K562 (cell line): Measurements from ENCODE around the gene MMEL1. TPM values are rescaled to one million over a fixed set of nuclear protein-coding genes. Genes with fewer than 3 reads are reported as not detected.
A peak's percentile ranks its signal among the peaks of the same experiment; 100 is the strongest.

Source experiments
- BRD9 ChIP-seq: fragments of 450-650 bp; IDR thresholded peaks from 2 replicates; pipeline ENCODE4 v1.6.1; 2018; ENCODE audit warnings: low read depth; ENCODE audit not compliant: partially characterized antibody
- CREM ChIP-seq: IDR thresholded peaks from 2 replicates; pipeline ENCODE4 v1.6.1; 2014; ENCODE audit warnings: antibody characterized with exemption, low read depth
- ETV1 ChIP-seq: fragments of 450-650 bp; conservative IDR thresholded peaks from 2 replicates; pipeline ENCODE4 v1.6.1; 2016; ENCODE audit warnings: missing genetic modification characterization, control low read depth, low read depth, missing compliant biosample characterization
- HMGN3 ChIP-seq: IDR thresholded peaks from 2 replicates; pipeline ENCODE4 v1.6.1; 2011; ENCODE audit warnings: borderline replicate concordance, low read depth, mild to moderate bottlenecking, mixed read lengths, low read length; ENCODE audit not compliant: insufficient read length; ENCODE audit errors: extremely low read depth
- KDM4B ChIP-seq, 2 experiments: fragments of 450-650 bp in 1 of 2; sonication (generic) in 1 of 2; IDR thresholded peaks; 2 replicates each; pipeline ENCODE4 v1.6.1; 2016 to 2017; ENCODE audit warnings: borderline replicate concordance in 2 of 2, antibody characterized with exemption in 1 of 2, low read depth in 1 of 2, mild to moderate bottlenecking in 1 of 2
- KDM5B ChIP-seq: fragments of 200-600 bp; sonication (generic); IDR thresholded peaks from 2 replicates; pipeline ENCODE4 v1.6.1; 2012; ENCODE audit warnings: low read depth, mild to moderate bottlenecking, moderate library complexity, low read length, control low read depth, inconsistent platforms; ENCODE audit not compliant: insufficient replicate concordance
- L3MBTL2 ChIP-seq: fragments of 450-650 bp; IDR thresholded peaks from 2 replicates; pipeline ENCODE4 v1.6.1; 2016; ENCODE audit warnings: mild to moderate bottlenecking, moderate library complexity
- MTA3 ChIP-seq: fragments of 450-650 bp; formaldehyde crosslinking; IDR thresholded peaks from 2 replicates; pipeline ENCODE4 v1.6.1; 2017; ENCODE audit warnings: mild to moderate bottlenecking, borderline replicate concordance
- NR2F6 ChIP-seq: fragments of 450-650 bp; formaldehyde crosslinking; IDR thresholded peaks from 2 replicates; pipeline ENCODE4 v1.4.0; 2020; ENCODE audit warnings: mild to moderate bottlenecking
- RNF2 ChIP-seq: sonication (generic); IDR thresholded peaks from 2 replicates; pipeline ENCODE4 v1.6.1; 2016
- SAP30 ChIP-seq: fragments of 200-600 bp; sonication (generic); IDR thresholded peaks from 2 replicates; pipeline ENCODE4 v1.6.1; 2012; ENCODE audit warnings: borderline replicate concordance, low read depth, mild to moderate bottlenecking, moderate library complexity, low read length, control low read depth, inconsistent platforms; ENCODE audit not compliant: insufficient read depth, poor library complexity, severe bottlenecking
- SMARCC2 ChIP-seq: fragments of 450-650 bp; IDR thresholded peaks from 2 replicates; pipeline ENCODE4 v1.6.1; 2017; ENCODE audit warnings: antibody characterized with exemption, moderate library complexity, mild to moderate bottlenecking, low read depth
- TEAD2 ChIP-seq: fragments of 450-650 bp; IDR thresholded peaks from 2 replicates; pipeline ENCODE4 v1.6.1; 2016; ENCODE audit warnings: missing genetic modification characterization, control low read depth, missing compliant biosample characterization
- ZEB2 ChIP-seq: fragments of 450-650 bp; IDR thresholded peaks from 2 replicates; pipeline ENCODE4 v1.6.1; 2016
- ZKSCAN1 ChIP-seq: fragments of 150-350 bp; IDR thresholded peaks from 2 replicates; pipeline ENCODE4 v1.6.1; 2016; ENCODE audit warnings: low read depth, low read length
- ZKSCAN8 ChIP-seq: fragments of 200-800 bp; sonication (Bioruptor generic); IDR thresholded peaks from 2 replicates; pipeline ENCODE4 v1.6.1; 2016; ENCODE audit warnings: missing genetic modification characterization, missing compliant biosample characterization
- ZNF41 ChIP-seq: fragments of 250-450 bp; sonication (Bioruptor Pico); conservative IDR thresholded peaks from 2 replicates; pipeline ENCODE4 v1.4.0; 2020; ENCODE audit warnings: mild to moderate bottlenecking
- polyA plus RNA-seq, 8 experiments: library from polyadenylated mRNA; depleted of rRNA in 4 of 8; stranded (reverse) in 5 of 8; unstranded in 3 of 8; fragments of >200 nt; fragmentation: Nextera tagmentation in 2 of 8; fragmentation: Illumina TruSeq in 1 of 8; extraction: Ambion mirVana in 2 of 8; extraction: Trizol in 1 of 8; gene quantifications; 2 replicates each; pipeline versions ENCODE4 v1.2.1 to v1.2.3, GENCODE V29; 2011 to 2014; ENCODE audit warnings: inconsistent platforms in 1 of 8, missing spikeins in 1 of 8
- total RNA-seq, 7 experiments: library from RNA; depleted of rRNA in 6 of 7; stranded (reverse); fragments of >200 nt in 6 of 7; fragmentation: Illumina TruSeq in 2 of 7; extraction: Trizol in 2 of 7; gene quantifications; 2 replicates each; pipeline versions ENCODE4 v1.2.1 to v1.2.3, GENCODE V29; 2011 to 2021; ENCODE audit warnings: low replicate concordance in 1 of 7
- TF ChIP-seq, protein P1 (sequence below), 3 experiments: IDR thresholded peaks in 2 of 3; conservative IDR thresholded peaks in 1 of 3; 2 replicates each; pipeline ENCODE4 v1.5.1; 2011 to 2012; ENCODE audit warnings: low read length in 3 of 3, mild to moderate bottlenecking in 3 of 3, control low read depth in 2 of 3, improper control_type of control experiment in 1 of 3, inconsistent platforms in 1 of 3, low read depth in 1 of 3, mixed read lengths in 1 of 3, moderate library complexity in 1 of 3; ENCODE audit not compliant: insufficient read depth in 2 of 3
- TF ChIP-seq, protein P2 (sequence below), 3 experiments: fragments of 200-800 bp in 1 of 3; fragments of 250-450 bp in 1 of 3; fragments of 450-650 bp in 1 of 3; sonication (Bioruptor Pico) in 1 of 3; sonication (Bioruptor generic) in 1 of 3; formaldehyde crosslinking in 1 of 3; IDR thresholded peaks; 2 replicates each; pipeline versions ENCODE4 v1.6.1 to v1.8.0; 2016 to 2022; ENCODE audit warnings: mild to moderate bottlenecking in 2 of 3, missing genetic modification characterization in 2 of 3, missing compliant biosample characterization in 1 of 3, moderate library complexity in 1 of 3
- TF ChIP-seq, protein P3 (sequence below): fragments of 450-650 bp; formaldehyde crosslinking; IDR thresholded peaks from 2 replicates; pipeline ENCODE4 v1.4.0; 2022; ENCODE audit warnings: missing genetic modification characterization

MMEL1 gene
- total and polyA plus RNA-seq, 9 of the 15 experiments (the other 6 are each of a cell fraction or from before 2014, with no cell fraction given) = not detected

DNA sequence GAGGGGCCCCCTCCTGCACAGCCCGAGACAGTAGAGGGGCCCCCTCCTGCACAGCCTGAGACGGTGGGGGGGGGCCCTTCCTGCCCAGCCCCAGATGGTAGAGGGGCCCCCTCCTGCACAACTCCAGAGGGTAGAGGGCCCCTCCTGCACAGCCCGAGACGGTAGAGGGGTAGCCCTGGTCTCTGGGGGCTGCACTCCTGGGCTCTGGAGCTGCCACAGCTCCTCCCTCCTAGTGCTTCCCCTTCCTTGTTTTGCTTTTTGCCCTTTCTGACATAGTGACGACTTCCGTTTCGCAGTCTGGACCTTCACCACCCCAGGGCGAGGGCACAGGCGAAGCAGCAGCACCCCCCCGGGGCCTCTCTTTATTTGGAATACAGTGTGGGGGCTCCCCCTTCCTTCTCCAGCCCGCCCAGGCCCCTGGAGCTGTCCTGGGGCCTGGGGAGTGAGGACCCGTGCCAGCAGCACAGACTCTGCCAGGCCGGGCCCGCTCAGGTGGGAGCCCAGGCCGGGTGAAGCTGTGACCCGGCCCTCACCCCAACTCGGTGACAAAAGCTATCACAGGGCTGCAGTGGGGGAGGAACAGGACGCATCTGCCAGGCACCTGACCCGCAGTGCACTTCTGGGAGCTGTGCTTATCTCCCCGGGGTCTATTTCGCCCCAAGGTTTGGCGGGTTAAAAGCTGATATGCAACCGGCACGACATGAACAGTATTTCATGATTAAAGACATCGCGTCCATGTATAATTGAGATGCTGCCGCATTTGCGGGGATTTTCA is 47.3 kb downstream of the MMEL1 start (continued):
- TF ChIP-seq, protein P1, sequence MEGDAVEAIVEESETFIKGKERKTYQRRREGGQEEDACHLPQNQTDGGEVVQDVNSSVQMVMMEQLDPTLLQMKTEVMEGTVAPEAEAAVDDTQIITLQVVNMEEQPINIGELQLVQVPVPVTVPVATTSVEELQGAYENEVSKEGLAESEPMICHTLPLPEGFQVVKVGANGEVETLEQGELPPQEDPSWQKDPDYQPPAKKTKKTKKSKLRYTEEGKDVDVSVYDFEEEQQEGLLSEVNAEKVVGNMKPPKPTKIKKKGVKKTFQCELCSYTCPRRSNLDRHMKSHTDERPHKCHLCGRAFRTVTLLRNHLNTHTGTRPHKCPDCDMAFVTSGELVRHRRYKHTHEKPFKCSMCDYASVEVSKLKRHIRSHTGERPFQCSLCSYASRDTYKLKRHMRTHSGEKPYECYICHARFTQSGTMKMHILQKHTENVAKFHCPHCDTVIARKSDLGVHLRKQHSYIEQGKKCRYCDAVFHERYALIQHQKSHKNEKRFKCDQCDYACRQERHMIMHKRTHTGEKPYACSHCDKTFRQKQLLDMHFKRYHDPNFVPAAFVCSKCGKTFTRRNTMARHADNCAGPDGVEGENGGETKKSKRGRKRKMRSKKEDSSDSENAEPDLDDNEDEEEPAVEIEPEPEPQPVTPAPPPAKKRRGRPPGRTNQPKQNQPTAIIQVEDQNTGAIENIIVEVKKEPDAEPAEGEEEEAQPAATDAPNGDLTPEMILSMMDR (IDR thresholded peaks at IDR 0.05 in 2 of 3, conservative IDR thresholded peaks at IDR 0.05 in 1 of 3; ENCODE audit: insufficient read depth in 2 of 3, low read depth in 1 of 3, low read length in 3 of 3) = 0 out of 6 replicates have a peak, but pooled peaks of 1 of the 3 experiments have one; percentile 1
- TF ChIP-seq ETV1 = peak; percentile 32; the same call in 1 of the 2 replicates
- TF ChIP-seq BRD9 = peak; percentile 79
- TF ChIP-seq, protein P2, sequence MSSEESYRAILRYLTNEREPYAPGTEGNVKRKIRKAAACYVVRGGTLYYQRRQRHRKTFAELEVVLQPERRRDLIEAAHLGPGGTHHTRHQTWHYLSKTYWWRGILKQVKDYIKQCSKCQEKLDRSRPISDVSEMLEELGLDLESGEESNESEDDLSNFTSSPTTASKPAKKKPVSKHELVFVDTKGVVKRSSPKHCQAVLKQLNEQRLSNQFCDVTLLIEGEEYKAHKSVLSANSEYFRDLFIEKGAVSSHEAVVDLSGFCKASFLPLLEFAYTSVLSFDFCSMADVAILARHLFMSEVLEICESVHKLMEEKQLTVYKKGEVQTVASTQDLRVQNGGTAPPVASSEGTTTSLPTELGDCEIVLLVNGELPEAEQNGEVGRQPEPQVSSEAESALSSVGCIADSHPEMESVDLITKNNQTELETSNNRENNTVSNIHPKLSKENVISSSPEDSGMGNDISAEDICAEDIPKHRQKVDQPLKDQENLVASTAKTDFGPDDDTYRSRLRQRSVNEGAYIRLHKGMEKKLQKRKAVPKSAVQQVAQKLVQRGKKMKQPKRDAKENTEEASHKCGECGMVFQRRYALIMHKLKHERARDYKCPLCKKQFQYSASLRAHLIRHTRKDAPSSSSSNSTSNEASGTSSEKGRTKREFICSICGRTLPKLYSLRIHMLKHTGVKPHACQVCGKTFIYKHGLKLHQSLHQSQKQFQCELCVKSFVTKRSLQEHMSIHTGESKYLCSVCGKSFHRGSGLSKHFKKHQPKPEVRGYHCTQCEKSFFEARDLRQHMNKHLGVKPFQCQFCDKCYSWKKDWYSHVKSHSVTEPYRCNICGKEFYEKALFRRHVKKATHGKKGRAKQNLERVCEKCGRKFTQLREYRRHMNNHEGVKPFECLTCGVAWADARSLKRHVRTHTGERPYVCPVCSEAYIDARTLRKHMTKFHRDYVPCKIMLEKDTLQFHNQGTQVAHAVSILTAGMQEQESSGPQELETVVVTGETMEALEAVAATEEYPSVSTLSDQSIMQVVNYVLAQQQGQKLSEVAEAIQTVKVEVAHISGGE (CRISPR knock-in tag; IDR thresholded peaks at IDR 0.05) = peak in 1 of 3 experiments; percentile 57; a peak in 2 of 6 replicates
- TF ChIP-seq NR2F6 = no peak
- peak; percentile 57 for TF ChIP-seq CREM
- TF ChIP-seq ZEB2 = peak; percentile 71; the same call in 1 of the 2 replicates
- TF ChIP-seq HMGN3 = peak; percentile 68
- TF ChIP-seq, protein P3, sequence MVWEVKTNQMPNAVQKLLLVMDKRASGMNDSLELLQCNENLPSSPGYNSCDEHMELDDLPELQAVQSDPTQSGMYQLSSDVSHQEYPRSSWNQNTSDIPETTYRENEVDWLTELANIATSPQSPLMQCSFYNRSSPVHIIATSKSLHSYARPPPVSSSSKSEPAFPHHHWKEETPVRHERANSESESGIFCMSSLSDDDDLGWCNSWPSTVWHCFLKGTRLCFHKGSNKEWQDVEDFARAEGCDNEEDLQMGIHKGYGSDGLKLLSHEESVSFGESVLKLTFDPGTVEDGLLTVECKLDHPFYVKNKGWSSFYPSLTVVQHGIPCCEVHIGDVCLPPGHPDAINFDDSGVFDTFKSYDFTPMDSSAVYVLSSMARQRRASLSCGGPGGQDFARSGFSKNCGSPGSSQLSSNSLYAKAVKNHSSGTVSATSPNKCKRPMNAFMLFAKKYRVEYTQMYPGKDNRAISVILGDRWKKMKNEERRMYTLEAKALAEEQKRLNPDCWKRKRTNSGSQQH (CRISPR knock-in tag) = no peak
- TF ChIP-seq KDM4B (IDR thresholded peaks at IDR 0.05; ENCODE audit: borderline replicate concordance in 2 of 2, low read depth in 1 of 2) = 0 out of 4 replicates have a peak, but pooled peaks of 1 of the 2 experiments have one; percentile 32
- TF ChIP-seq ZKSCAN8 (CRISPR knock-in tag) = peak; percentile 39; the same call in 1 of the 2 replicates
- TF ChIP-seq ZKSCAN1 = no peak
- peak; percentile 66 for TF ChIP-seq MTA3
- TF ChIP-seq SMARCC2 = 0 out of 2 replicates have a peak, but pooled peaks have one; percentile 24
- TF ChIP-seq SAP30 = peak; percentile 60
- 0 out of 2 replicates have a peak, but pooled peaks have one; percentile 3 for TF ChIP-seq ZNF41 (CRISPR knock-in tag)
- peak; percentile 52 for TF ChIP-seq L3MBTL2
- peak; percentile 83; the same call in 1 of the 2 replicates for TF ChIP-seq RNF2
- no peak for TF ChIP-seq TEAD2
- peak; percentile 13 for TF ChIP-seq KDM5B
